ENCODE measurements around the gene ADAM22.
A peak's percentile ranks its signal among the peaks of the same experiment; 100 is the strongest.

ADAM22 gene

GRCh38 chr7:88073626-88074025, 139.6 kb downstream of the ADAM22 start:
- Histone ChIP-seq H4K20me1 (0 out of 22 replicates have a peak, but pooled peaks cover 0 to 4% (median 0%) of the 10 kb centered on the region in 11 experiments), H3K4me2 (no peak overlapping the region), H3K4me1 (no peaks in the 10 kb centered on the region), H3K9ac (no peak overlapping the region), H3K9me3 (replicated peaks in 1 of 11) (no peaks in the 10 kb centered on the region), H3K27me3 (no peaks in the 10 kb centered on the region), H3K36me3 (0 out of 22 replicates have a peak, but pooled peaks cover 0 to 6% (median 0%) of the 10 kb centered on the region in 11 experiments), H3K4me3 (no peak overlapping the region), H3K27ac (no peak overlapping the region)
- TF ChIP-seq Cebpa-rat (IDR thresholded peaks at IDR 0.05): no peak

- H3K4me3 ChIP-seq: no peak overlapping the region
- H3K36me3 ChIP-seq: 0 out of 22 replicates have a peak, but pooled peaks cover 0 to 6% (median 0%) of the 10 kb centered on the region in 11 experiments
- no peak overlapping the region for H3K9ac ChIP-seq
- H3K4me1 ChIP-seq: no peaks in the 10 kb centered on the region
- H3K27ac ChIP-seq: no peak overlapping the region
- no peak overlapping the region for H3K4me2 ChIP-seq
- no peak for TF ChIP-seq Cebpa-rat (IDR thresholded peaks at IDR 0.05)
- H3K9me3 ChIP-seq (replicated peaks in 1 of 11): no peaks in the 10 kb centered on the region
- no peaks in the 10 kb centered on the region for H4K20me1 ChIP-seq
- no peaks in the 10 kb centered on the region for H3K27me3 ChIP-seq
Observed at GRCh38 chr7:88075216-88075615, 141.2 kb downstream of the ADAM22 start.

- no peaks in the 10 kb centered on the region for H3K27me3 ChIP-seq
- no peak overlapping the region for H3K27ac ChIP-seq
- H3K9ac ChIP-seq: no peak overlapping the region
- no peak overlapping the region for H3K4me3 ChIP-seq
- no peaks in the 10 kb centered on the region for H3K36me3 ChIP-seq
- H3K4me1 ChIP-seq: no peaks in the 10 kb centered on the region
- no peak for TF ChIP-seq Cebpa-rat (IDR thresholded peaks at IDR 0.05)
- no peak overlapping the region for H3K4me2 ChIP-seq
- H3K9me3 ChIP-seq (replicated peaks in 1 of 11): no peaks in the 10 kb centered on the region
- H4K20me1 ChIP-seq: no peaks in the 10 kb centered on the region
Observed at GRCh38 chr7:88083883-88084282, 149.8 kb downstream of the ADAM22 start.

- no peaks in the 10 kb centered on the region for H3K36me3 ChIP-seq
- peaks cover 0 to 15% (median 7%) of the 10 kb centered on the region in 10 experiments; a peak in 9 of 20 replicates for H3K4me1 ChIP-seq
- H3K4me2 ChIP-seq: no peak overlapping the region
- H3K27ac ChIP-seq: no peak overlapping the region
- H3K9me3 ChIP-seq (replicated peaks in 1 of 11): no peaks in the 10 kb centered on the region
- H4K20me1 ChIP-seq: no peaks in the 10 kb centered on the region
- no peak overlapping the region for H3K9ac ChIP-seq
- no peaks in the 10 kb centered on the region for H3K27me3 ChIP-seq
- no peak overlapping the region for H3K4me3 ChIP-seq
- TF ChIP-seq Cebpa-rat (IDR thresholded peaks at IDR 0.05): no peak
Observed at GRCh38 chr7:88089561-88089960, 155.5 kb downstream of the ADAM22 start.

GRCh38 chr7:88090240-88090639, 156.2 kb downstream of the ADAM22 start:
- Histone ChIP-seq H3K4me1 (peaks cover 0 to 15% (median 9%) of the 10 kb centered on the region in 10 experiments; a peak in 10 of 20 replicates), H3K27ac (no peak overlapping the region; a peak in 1 of 22 replicates)

GRCh38 chr7:88090671-88091070, 156.6 kb downstream of the ADAM22 start:
- Histone ChIP-seq H3K27ac (no peak overlapping the region), H3K4me2 (peak overlapping the region in 8 of 11 experiments; percentile 1 to 54 (median 33); a peak in 12 of 22 replicates), H3K4me3 (no peak overlapping the region), H3K9me3 (replicated peaks in 1 of 11) (no peaks in the 10 kb centered on the region), H3K36me3 (no peaks in the 10 kb centered on the region), H3K9ac (no peak overlapping the region), H3K27me3 (no peaks in the 10 kb centered on the region), H3K4me1 (peaks cover 0 to 15% (median 9%) of the 10 kb centered on the region in 10 experiments; a peak in 10 of 20 replicates), H4K20me1 (no peaks in the 10 kb centered on the region)
- TF ChIP-seq Cebpa-rat (IDR thresholded peaks at IDR 0.05): no peak

More at GRCh38 chr7:88090240-88090639, 156.2 kb downstream of the ADAM22 start:
- no peak overlapping the region for H3K4me3 ChIP-seq
- H3K4me2 ChIP-seq: peak overlapping the region in 6 of 11 experiments; percentile 11 to 54 (median 46); a peak in 8 of 22 replicates
- no peaks in the 10 kb centered on the region for H3K27me3 ChIP-seq
- no peaks in the 10 kb centered on the region for H3K36me3 ChIP-seq
- no peak overlapping the region for H3K9ac ChIP-seq
- TF ChIP-seq Cebpa-rat (IDR thresholded peaks at IDR 0.05): no peak
- H3K9me3 ChIP-seq (replicated peaks in 1 of 11): no peaks in the 10 kb centered on the region
- H4K20me1 ChIP-seq: no peaks in the 10 kb centered on the region

- no peaks in the 10 kb centered on the region for H3K27me3 ChIP-seq
- no peak overlapping the region for H3K9ac ChIP-seq
- no peak overlapping the region for H3K4me2 ChIP-seq
- no peaks in the 10 kb centered on the region for H3K9me3 ChIP-seq (replicated peaks in 1 of 11)
- H3K36me3 ChIP-seq: no peaks in the 10 kb centered on the region
- no peak overlapping the region for H3K4me3 ChIP-seq
- no peaks in the 10 kb centered on the region for H4K20me1 ChIP-seq
- peaks cover 0 to 15% (median 9%) of the 10 kb centered on the region in 10 experiments; a peak in 10 of 20 replicates for H3K4me1 ChIP-seq
- no peak for TF ChIP-seq Cebpa-rat (IDR thresholded peaks at IDR 0.05)
- H3K27ac ChIP-seq: no peak overlapping the region
Observed at GRCh38 chr7:88091988-88092675, 158.1 kb downstream of the ADAM22 start.

- H3K4me2 ChIP-seq: no peak overlapping the region
- no peaks in the 10 kb centered on the region for H4K20me1 ChIP-seq
- no peak overlapping the region for H3K27ac ChIP-seq
- H3K27me3 ChIP-seq: no peaks in the 10 kb centered on the region
- peaks cover 0 to 15% (median 9%) of the 10 kb centered on the region in 10 experiments; a peak in 10 of 20 replicates for H3K4me1 ChIP-seq
- H3K4me3 ChIP-seq: no peak overlapping the region
- H3K9me3 ChIP-seq (replicated peaks in 1 of 11): no peaks in the 10 kb centered on the region
- TF ChIP-seq Cebpa-rat (IDR thresholded peaks at IDR 0.05): no peak
- no peak overlapping the region for H3K9ac ChIP-seq
- H3K36me3 ChIP-seq: no peaks in the 10 kb centered on the region
Observed at GRCh38 chr7:88092676-88092999, 158.6 kb downstream of the ADAM22 start.

- H3K4me3 ChIP-seq: no peak overlapping the region
- H3K27me3 ChIP-seq: no peaks in the 10 kb centered on the region
- H3K36me3 ChIP-seq: no peaks in the 10 kb centered on the region
- peaks cover 0 to 10% (median 1%) of the 10 kb centered on the region in 10 experiments; a peak in 8 of 20 replicates for H3K4me1 ChIP-seq
- no peak overlapping the region for H3K27ac ChIP-seq
- no peak overlapping the region for H3K4me2 ChIP-seq
- TF ChIP-seq Cebpa-rat (IDR thresholded peaks at IDR 0.05): no peak
- peaks cover 0 to 4% (median 0%) of the 10 kb centered on the region in 11 experiments; a peak in 1 of 22 replicates for H3K9me3 ChIP-seq (replicated peaks in 1 of 11)
- H4K20me1 ChIP-seq: no peaks in the 10 kb centered on the region
- H3K9ac ChIP-seq: no peak overlapping the region
Observed at GRCh38 chr7:88101769-88102168, 167.7 kb downstream of the ADAM22 start.

GRCh38 chr7:88102675-88103074, 168.6 kb downstream of the ADAM22 start:
- H3K9me3 ChIP-seq (replicated peaks in 1 of 11): peaks cover 0 to 4% (median 0%) of the 10 kb centered on the region in 11 experiments; a peak in 1 of 22 replicates
- no peak overlapping the region for H3K4me3 ChIP-seq
- no peak overlapping the region for H3K9ac ChIP-seq
- no peak overlapping the region for H3K27ac ChIP-seq
- no peaks in the 10 kb centered on the region for H3K36me3 ChIP-seq
- H4K20me1 ChIP-seq: no peaks in the 10 kb centered on the region
- H3K4me2 ChIP-seq: no peak overlapping the region
- peaks cover 0 to 10% (median 1%) of the 10 kb centered on the region in 10 experiments; a peak in 8 of 20 replicates for H3K4me1 ChIP-seq
- no peaks in the 10 kb centered on the region for H3K27me3 ChIP-seq
- TF ChIP-seq Cebpa-rat (IDR thresholded peaks at IDR 0.05): no peak

Data from BLaER1 treated with 17β-estradiol and CSF1 and Interleukin-3, amounts not matched to agents 10 nM and 100 nM (cell line).